ENCODE measurements around the gene SH3BGRL3.
A peak's percentile ranks its signal among the peaks of the same experiment; 100 is the strongest.
"Not testable (repeated sequence)": the region's sequence is repeated elsewhere in the genome, so short reads cannot be mapped to it uniquely, and the experiment has no call there.

Gene SH3BGRL3

GRCh38 chr1:26291939-26292338, 12.1 kb downstream of the SH3BGRL3 start:
- DNase-seq: no peak

GRCh38 chr1:26292735-26293134, 12.8 kb downstream of the SH3BGRL3 start:
- DNase-seq: not testable (repeated sequence)

DNA sequence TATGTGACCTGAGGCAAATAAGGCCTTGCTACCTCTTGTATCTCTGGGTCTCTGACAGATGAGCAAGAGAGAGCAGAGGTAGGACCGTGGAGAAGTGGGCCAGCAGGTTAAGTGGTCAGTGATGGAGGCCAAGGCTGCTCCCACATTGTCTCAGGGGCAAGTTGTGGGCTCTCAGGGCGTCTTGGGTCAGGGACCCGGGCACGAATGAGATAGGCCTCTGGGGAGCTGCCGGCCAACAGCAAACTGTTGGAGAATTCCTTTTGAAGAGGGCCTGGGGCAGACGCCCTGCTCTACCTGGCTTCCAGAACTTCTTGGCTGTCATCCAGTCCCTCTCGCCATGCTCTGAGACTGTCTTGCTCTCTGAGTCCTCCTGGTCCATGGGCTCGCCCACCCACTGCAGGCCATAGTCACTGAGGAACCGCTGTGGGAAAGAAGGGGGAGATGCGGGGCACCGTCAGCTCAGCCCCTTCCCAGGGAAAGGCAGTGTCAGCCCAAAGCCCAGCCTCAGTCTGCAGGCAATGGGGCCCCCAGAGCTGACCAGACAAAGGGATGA, 14.1 kb downstream of the SH3BGRL3 start:
- no peak for DNase-seq

DNA sequence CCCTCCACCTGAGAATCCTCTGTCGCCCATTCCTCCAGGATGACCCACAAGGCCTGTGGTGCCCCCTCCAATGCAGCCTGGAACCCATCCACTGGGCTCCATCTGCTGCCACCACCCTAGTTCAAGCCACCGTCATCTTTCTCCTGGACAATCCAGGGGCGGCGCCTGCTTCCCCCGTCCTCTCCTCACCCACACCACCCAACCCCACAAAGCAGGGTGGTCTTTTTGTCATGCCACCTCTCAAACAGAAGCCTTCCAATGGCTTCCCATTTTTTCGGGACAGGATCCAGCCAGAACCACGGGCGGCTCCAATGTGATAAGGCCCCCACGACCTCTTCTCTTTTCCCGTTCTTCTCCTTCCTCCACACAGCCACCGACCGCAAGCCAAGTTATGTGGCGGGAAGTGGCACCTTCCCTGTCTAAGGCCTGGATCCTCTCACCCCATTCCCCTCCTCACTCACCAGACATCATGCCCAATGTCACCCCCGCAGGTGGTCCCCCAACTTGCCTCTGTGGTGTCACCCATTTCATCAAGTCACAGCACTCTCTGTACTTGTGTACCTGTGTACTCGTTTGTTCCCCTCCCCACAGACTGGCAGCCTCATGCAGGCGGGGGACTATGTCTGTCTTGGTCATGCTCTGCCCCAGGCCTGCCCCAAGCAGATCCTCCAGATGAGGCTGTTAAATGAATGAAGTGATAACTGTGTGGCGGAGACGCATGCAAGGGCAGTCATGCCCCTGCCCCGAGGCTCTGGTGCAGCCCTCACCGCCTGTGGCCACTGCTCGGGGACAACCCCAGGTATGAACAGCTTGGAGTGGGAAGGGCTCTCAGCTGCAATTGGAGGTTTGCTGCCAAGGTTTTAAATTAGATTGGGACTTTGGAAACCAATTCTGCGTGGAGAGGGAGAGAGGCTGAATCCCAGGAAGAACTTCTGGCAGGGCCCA, 15.6 kb downstream of the SH3BGRL3 start:
- no peak for DNase-seq

DNA sequence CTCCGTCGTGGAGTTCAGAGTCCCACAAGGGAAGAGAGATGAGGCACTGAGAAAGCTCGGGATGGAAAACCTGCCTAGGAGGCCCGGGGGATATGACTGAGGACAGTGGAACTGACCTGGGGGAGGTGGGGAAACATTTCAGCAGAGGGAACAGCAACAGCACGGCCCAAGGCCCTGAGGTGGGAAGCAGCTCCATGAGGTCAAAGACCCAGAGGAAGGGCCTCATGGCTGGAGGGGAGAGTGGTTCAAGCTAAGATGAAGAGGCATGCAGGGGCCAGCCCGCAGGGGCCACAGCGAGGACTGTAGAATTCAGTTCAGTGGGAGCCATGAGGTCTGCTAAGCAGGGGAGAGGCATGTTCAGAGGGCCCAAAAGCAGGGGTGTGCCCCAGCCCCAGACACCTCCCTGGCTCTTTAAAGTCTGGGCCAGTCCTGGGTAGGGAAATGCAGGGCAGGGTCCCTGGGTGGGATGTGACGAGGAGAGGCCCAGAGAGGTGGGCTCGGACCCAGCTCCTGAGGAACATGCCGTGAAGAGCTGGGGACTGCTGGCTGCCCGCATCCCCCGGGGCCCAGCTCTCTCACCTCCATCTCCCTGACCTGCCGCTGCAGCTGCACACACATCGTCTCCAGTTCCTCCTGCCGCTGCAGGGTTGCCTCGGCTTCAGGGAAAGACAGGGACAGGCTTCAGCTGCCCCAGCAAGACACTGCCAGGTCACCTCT, 16.6 kb downstream of the SH3BGRL3 start:
- no peak for DNase-seq

DNA sequence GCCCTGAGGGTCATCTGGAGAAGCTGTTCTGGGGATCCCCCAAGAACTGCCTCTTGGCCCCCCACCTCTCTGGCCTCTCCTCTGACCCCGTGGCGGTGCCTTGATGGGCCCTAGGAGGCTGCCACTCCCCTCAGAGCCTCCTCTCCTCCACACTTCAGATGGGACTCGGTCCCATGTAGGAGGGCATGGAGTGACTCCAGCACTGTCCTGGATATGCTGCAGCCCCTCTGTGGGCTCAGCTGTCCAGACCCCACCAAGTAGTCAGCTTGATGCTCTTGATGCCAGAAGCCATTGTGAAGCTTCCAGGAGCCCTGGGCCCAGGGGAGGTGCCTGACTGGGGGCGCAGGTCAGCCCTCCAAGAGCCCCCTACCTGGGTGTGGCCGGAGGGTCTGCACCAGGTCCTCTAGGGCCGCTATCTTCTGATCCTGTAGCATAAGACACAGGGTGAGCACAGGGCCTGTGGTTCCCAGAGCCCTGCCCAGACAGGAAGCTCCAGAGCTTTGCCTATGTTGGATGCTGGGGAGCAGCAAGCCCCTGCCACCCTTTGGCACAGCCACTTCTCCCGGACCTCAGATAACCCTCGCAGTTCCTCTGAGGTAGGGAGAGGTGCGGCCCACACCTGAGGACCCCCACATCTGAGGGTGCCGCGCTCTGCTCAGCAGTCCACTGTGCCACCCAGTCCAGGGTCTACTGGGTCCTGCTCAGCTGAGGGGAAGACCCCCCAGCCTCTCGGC, 17.3 kb downstream of the SH3BGRL3 start:
- no peak for DNase-seq

GRCh38 chr1:26297791-26298124, 17.9 kb downstream of the SH3BGRL3 start:
- no peak for DNase-seq

DNA sequence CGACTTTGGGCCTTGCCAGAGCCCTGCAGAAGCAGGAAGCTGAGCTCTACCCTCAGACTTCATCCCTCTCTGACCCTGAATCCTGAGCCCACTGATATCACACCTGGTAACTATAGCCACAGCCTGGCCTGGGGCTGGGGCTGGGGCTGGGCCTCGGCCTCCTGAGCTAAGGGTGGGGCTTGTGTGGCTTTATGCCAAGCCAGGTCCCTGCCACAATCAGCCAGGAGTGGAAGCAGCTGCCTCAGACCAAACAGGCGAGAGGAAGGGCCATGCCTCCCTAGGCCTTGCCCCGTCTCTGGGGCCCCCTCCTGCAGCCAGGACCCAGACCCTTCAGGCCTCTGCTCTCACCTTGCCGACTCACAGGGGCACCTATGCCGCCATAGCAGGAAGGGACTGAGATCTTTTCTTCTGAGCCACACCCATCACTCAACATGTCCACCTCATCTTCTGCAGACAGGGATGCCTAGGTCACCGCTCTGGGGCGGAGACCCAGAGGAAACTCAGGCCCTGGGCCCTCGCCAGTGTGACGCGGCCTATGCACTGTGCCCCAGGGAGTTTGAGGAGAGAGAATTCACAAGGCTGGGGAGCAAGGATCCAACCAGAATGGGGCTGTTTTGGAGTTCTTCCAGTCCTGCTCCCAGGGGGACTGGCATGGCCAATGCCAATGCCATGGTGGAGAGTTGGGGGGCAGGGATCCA, 20.8 kb downstream of the SH3BGRL3 start:
- DNase-seq: no peak

GRCh38 chr1:26302733-26303405, 23.0 kb downstream of the SH3BGRL3 start:
- DNase-seq: peak; percentile 80

DNA sequence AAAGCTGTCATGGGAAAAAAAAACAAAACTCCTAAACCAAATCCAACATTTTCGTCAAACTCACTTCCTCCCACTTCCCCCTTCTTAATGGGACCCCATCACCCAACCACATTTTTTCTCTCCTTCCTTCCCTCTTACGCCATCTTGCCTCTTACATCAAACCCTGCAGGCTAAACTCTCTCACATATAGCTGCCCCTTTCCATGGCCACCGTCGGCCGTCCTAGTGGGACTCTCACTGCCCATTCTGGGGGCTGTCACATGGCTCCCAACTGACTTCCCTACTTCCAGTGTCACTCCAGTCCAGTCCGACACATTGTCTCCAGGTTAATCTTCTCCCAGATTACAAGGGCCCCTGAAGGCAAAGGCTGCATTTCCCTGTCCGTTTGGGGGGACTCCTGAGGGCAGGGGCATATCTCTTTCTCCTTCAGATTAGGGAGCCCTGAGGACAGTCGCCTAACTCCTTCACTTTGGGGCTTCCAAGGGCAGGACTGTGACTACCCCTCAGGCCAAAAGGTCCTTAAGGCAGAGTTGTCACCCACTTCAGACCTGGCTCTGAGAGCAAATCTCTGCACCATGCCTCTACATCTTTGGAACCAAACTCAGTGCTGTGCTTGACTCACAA, 25.9 kb downstream of the SH3BGRL3 start:
- no peak for DNase-seq

GRCh38 chr1:26306290-26307229, 26.7 kb downstream of the SH3BGRL3 start, which contains the start of gene UBXN11:
Gene UBXN11, minus strand, starts transcription at chr1:26306636. Its CDS starts 3,753 bp downstream, at chr1:26302883.
- DNase-seq: peak; percentile 93

GRCh38 chr1:26307363-26307781, 27.5 kb downstream of the SH3BGRL3 start:
- no peak for DNase-seq

DNA sequence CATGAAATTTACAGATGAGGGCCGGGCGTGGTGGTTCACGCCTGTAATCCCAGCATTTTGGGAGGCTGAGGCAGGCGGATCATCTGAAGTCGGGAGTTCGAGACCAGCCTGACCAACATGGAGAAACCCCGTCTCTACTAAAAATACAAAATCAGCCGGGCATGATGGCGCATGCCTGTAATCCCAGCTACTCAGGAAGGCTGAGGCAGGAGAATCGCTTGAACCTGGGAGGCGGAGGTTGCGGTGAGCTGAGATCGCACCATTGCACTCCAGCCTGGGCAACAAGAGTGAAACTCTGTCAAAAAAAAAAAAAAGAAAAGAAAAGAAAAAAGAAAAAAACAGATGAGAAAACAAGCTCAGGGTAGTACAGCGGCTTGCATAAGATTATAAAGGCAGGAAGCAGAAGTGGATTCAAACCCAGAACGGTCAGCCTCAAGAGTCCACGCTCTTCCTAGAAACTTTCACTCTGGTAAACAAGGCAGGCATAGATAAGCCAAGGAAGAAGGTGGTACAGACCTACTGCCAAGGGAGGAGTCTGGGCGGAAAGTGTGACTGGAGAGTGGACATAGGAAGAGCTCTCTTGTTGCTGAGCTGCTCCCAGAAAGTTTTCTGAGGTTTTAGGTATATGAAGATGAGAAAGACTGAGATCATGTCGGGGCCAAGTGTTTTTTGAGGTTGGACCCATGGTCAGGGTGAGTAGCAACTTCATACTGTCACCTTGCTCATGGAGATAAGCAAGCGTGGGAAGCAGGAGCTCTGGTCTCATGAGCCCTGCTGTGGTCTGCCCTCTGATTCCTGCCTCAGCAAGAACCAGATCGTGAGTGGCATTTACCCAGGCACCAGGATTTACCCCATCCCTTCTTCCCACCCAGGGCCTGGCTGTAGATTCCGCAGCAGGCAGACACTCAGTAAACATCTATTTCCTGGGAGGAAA, 28.3 kb downstream of the SH3BGRL3 start:
- not testable (repeated sequence) for DNase-seq

DNA sequence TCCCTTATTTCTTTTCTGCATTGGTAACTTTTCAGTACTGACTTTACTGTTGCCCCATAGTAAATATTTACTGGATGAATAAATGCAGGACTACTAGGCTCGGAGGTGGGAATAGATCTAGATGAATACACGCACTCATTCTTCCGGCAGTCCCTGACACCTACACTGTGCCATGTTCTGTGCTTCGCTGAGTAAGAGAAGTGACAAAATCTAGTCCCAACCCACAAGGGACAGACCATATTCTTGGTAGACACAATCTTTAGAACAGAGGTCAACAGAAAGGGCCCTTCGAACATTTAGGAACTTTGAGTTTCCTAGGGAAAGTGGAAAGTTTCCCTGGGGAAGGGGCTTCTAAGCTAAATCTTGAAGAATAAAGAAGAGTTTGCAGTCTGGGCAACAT, 34.6 kb downstream of the SH3BGRL3 start:
- DNase-seq: no peak

GRCh38 chr1:26315874-26316850, 36.3 kb downstream of the SH3BGRL3 start:
- DNase-seq: no peak

GRCh38 chr1:26317146-26317545, 37.3 kb downstream of the SH3BGRL3 start:
- no peak for DNase-seq

GRCh38 chr1:26317612-26318337, 37.9 kb downstream of the SH3BGRL3 start, which contains the start of gene CD52:
Gene CD52, plus strand, starts transcription at chr1:26317958. Its CDS starts 60 bp downstream, at chr1:26318018.
- DNase-seq: no peak
